Measurements from ENCODE around the gene OR8G1. TPM values are rescaled to one million over a fixed set of nuclear protein-coding genes. Genes with fewer than 3 reads are reported as not detected.

OR8G1 gene
- total RNA-seq, 2 donors from 2014 or later = not detected

- Histone ChIP-seq H3K27me3 (no peaks in the 10 kb centered on the region), H3K4me1 (no peaks in the 10 kb centered on the region), H3K4me3 (no peak overlapping the region), H3K27ac (no peak overlapping the region), H3K36me3 (no peaks in the 10 kb centered on the region), H3K9me3 (no peaks in the 10 kb centered on the region), H3K9ac (ENCODE audit: low read depth in 2 of 2, low read length in 2 of 2) (no peak overlapping the region)
- intact Hi-C loops (cut with DNase I) = no loop called here
- no peak for TF ChIP-seq CTCF (IDR thresholded peaks at IDR 0.05)
- no peak for DNase-seq
Observed at GRCh38 chr11:124204008-124204407, 36.9 kb upstream of the OR8G1 start.

- no peaks in the 10 kb centered on the region for H3K4me1 ChIP-seq
- no peak for TF ChIP-seq CTCF (IDR thresholded peaks at IDR 0.05)
- H3K4me3 ChIP-seq = no peak overlapping the region
- no peaks in the 10 kb centered on the region for H3K27me3 ChIP-seq
- intact Hi-C loops (cut with DNase I) = no loop called here
- H3K27ac ChIP-seq = no peak overlapping the region
- DNase-seq = no peak
- H3K9ac ChIP-seq (ENCODE audit: low read depth in 2 of 2, low read length in 2 of 2) = no peak overlapping the region
- H3K9me3 ChIP-seq = no peaks in the 10 kb centered on the region
- H3K36me3 ChIP-seq = no peaks in the 10 kb centered on the region
Observed at GRCh38 chr11:124207102-124207792, 33.6 kb upstream of the OR8G1 start.

GRCh38 chr11:124209824-124210357 is 31.0 kb upstream of the OR8G1 start:
- intact Hi-C loops (cut with DNase I) = no loop called here
- Histone ChIP-seq H3K27ac (no peak overlapping the region), H3K9me3 (no peaks in the 10 kb centered on the region), H3K4me3 (no peak overlapping the region), H3K36me3 (no peaks in the 10 kb centered on the region), H3K27me3 (no peaks in the 10 kb centered on the region), H3K4me1 (no peaks in the 10 kb centered on the region), H3K9ac (ENCODE audit: low read depth in 2 of 2, low read length in 2 of 2) (no peak overlapping the region)
- TF ChIP-seq CTCF (IDR thresholded peaks at IDR 0.05) = no peak
- DNase-seq = no peak

GRCh38 chr11:124210421-124210820 is 30.5 kb upstream of the OR8G1 start:
- H3K9ac ChIP-seq (ENCODE audit: low read depth in 2 of 2, low read length in 2 of 2) = no peak overlapping the region
- H3K27me3 ChIP-seq = no peaks in the 10 kb centered on the region
- H3K4me3 ChIP-seq = no peak overlapping the region
- DNase-seq = no peak
- no peak for TF ChIP-seq CTCF (IDR thresholded peaks at IDR 0.05)
- H3K4me1 ChIP-seq = no peaks in the 10 kb centered on the region
- H3K36me3 ChIP-seq = no peaks in the 10 kb centered on the region
- intact Hi-C loops (cut with DNase I) = no loop called here
- no peaks in the 10 kb centered on the region for H3K9me3 ChIP-seq
- no peak overlapping the region for H3K27ac ChIP-seq

GRCh38 chr11:124211321-124211720 is 29.6 kb upstream of the OR8G1 start:
- Histone ChIP-seq H3K36me3 (no peaks in the 10 kb centered on the region), H3K4me3 (no peak overlapping the region), H3K9me3 (no peaks in the 10 kb centered on the region), H3K27ac (no peak overlapping the region), H3K9ac (ENCODE audit: low read depth in 2 of 2, low read length in 2 of 2) (no peak overlapping the region), H3K27me3 (no peaks in the 10 kb centered on the region), H3K4me1 (no peaks in the 10 kb centered on the region)
- no peak for TF ChIP-seq CTCF (IDR thresholded peaks at IDR 0.05)
- no peak for DNase-seq
- intact Hi-C loops (cut with DNase I) = no loop called here

Measured in colonic mucosa (tissue), 4 donors.